Measurements from ENCODE around the gene CCNL2.

GRCh38 chr1:1431845-1432273 is 32.7 kb upstream of the CCNL2 start:
- TF ChIP-seq CTCF (IDR thresholded peaks at IDR 0.05), result no peak
- peak; percentile 15 to 42 for TF ChIP-seq POLR2AphosphoS5 (IDR thresholded peaks at IDR 0.05)

All from upper lobe of left lung (tissue), 4 donors.